ENCODE measurements around the gene NCAM1.
A peak's percentile ranks its signal among the peaks of the same experiment; 100 is the strongest.

DNA sequence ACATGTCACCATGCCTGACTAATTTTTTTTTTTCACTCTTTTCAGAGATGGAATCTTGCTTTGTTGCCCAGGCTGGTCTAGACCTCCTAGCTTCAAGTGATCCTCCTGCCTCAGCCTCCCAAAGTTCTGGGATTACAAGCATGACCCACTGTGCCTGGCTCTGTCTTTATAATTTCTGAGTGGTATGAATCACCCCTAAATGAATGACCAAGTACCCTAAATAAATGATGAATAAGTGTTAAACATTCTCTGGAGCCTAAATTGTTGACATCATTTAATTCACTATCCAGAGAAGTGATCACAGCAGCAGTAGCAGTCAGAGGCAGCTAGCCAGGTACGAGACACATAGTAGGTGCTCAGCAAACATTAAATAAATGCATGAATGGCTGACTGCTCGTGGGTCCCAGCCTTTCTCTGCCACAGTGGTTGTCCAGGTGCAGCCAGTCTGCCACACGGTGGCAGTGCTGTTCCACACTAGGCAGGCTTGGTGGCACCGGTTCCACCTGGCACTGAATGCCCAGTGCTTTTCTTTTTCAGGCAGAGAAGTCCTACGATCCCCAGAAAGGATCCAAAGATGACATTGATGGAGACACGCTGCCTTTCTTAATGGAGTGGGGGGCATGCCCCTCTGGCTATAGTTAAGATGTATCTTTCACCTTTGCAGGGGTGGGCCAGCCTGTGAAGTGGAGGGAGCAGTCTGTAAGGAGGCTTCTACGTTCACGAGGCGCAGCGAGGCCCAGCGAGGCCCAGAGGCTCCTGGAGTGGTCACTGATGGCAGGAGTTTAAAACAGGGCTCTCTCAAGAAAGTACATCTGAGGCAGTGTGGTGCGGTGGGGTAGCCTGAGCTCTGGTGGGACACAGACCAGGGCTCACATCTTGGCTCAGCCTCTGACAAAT is 344.5 kb downstream of the NCAM1 start:
- TF ChIP-seq CTCF (IDR thresholded peaks at IDR 0.05) (peak; percentile 67 to 96 (median 90)), POLR2A (IDR thresholded peaks at IDR 0.05) (no peak)

Data from thyroid gland (tissue), 4 donors.